K562 (cell line): ENCODE results near the gene HMGA1. TPM values are rescaled to one million over a fixed set of nuclear protein-coding genes. Genes with fewer than 3 reads are reported as not detected.

Experiments used
- ARID3A ChIP-seq: IDR thresholded peaks from 2 replicates; pipeline ENCODE4 v1.6.1; 2012; ENCODE audit warnings: low read depth, low read length, improper control_type of control experiment, borderline replicate concordance
- CBX2 ChIP-seq: fragments of 200-600 bp; sonication (generic); IDR thresholded peaks from one replicate; pipeline ENCODE4 v1.6.1; 2012; ENCODE audit warnings: mild to moderate bottlenecking, low read length, inconsistent platforms; ENCODE audit not compliant: insufficient read depth, poor library complexity, severe bottlenecking
- CHD2 ChIP-seq: IDR thresholded peaks from 2 replicates; pipeline ENCODE4 v1.6.1; 2011; ENCODE audit warnings: low read depth, low read length
- GABPA ChIP-seq: fragments of 200-800 bp; sonication (Bioruptor generic); conservative IDR thresholded peaks from 2 replicates; pipeline ENCODE4 v1.6.1; 2016; ENCODE audit warnings: low read depth, missing genetic modification characterization, missing compliant biosample characterization
- HLTF ChIP-seq: fragments of 450-650 bp; IDR thresholded peaks from 2 replicates; pipeline ENCODE4 v1.6.1; 2016
- IRF9 ChIP-seq: fragments of 450-650 bp; IDR thresholded peaks from 2 replicates; pipeline ENCODE4 v1.6.1; 2016; ENCODE audit warnings: missing biosample characterization, missing genetic modification characterization
- MTA2 ChIP-seq: fragments of 450-650 bp; IDR thresholded peaks from 2 replicates; pipeline ENCODE4 v1.6.1; 2016; ENCODE audit warnings: low read depth
- NR3C1 ChIP-seq: sonication (generic); formaldehyde crosslinking; IDR thresholded peaks from 2 replicates; pipeline ENCODE4 v1.8.1; 2022; ENCODE audit warnings: missing genetic modification reagents
- PYGO2 ChIP-seq: fragments of 450-650 bp; IDR thresholded peaks from 2 replicates; pipeline ENCODE4 v1.6.1; 2016; ENCODE audit warnings: mild to moderate bottlenecking, missing genetic modification characterization, moderate library complexity, missing compliant biosample characterization
- RB1 ChIP-seq: fragments of 450-650 bp; IDR thresholded peaks from 2 replicates; pipeline ENCODE4 v1.6.1; 2017; ENCODE audit warnings: low read depth, mild to moderate bottlenecking
- RFX1 ChIP-seq: fragments of 450-650 bp; IDR thresholded peaks from 2 replicates; pipeline ENCODE4 v1.6.1; 2016; ENCODE audit warnings: mild to moderate bottlenecking, moderate library complexity
- U2AF1 ChIP-seq: fragments of 200-400 bp; formaldehyde crosslinking; optimal IDR thresholded peaks from 2 replicates; pipeline ENCODE3; 2017; ENCODE audit warnings: mild to moderate bottlenecking, low read depth, low read length, moderate library complexity
- ZEB2 ChIP-seq: fragments of 450-650 bp; IDR thresholded peaks from 2 replicates; pipeline ENCODE4 v1.6.1; 2016
- ZNF354B ChIP-seq: fragments of 250-450 bp; sonication (Bioruptor Pico); IDR thresholded peaks from 2 replicates; pipeline ENCODE4 v1.4.0; 2020
- ZNF764 ChIP-seq: fragments of 250-450 bp; sonication (Bioruptor Pico); IDR thresholded peaks from 2 replicates; pipeline ENCODE4 v1.4.0; 2020; ENCODE audit warnings: low read depth, mild to moderate bottlenecking, moderate library complexity
- polyA plus RNA-seq, 8 experiments: library from polyadenylated mRNA; depleted of rRNA in 4 of 8; stranded (reverse) in 5 of 8; unstranded in 3 of 8; fragments of >200 nt; fragmentation: Nextera tagmentation in 2 of 8; fragmentation: Illumina TruSeq in 1 of 8; extraction: Ambion mirVana in 2 of 8; extraction: Trizol in 1 of 8; gene quantifications; 2 replicates each; pipeline versions ENCODE4 v1.2.1 to v1.2.3, GENCODE V29; 2011 to 2014; ENCODE audit warnings: inconsistent platforms in 1 of 8, missing spikeins in 1 of 8
- total RNA-seq, 7 experiments: library from RNA; depleted of rRNA in 6 of 7; stranded (reverse); fragments of >200 nt in 6 of 7; fragmentation: Illumina TruSeq in 2 of 7; extraction: Trizol in 2 of 7; gene quantifications; 2 replicates each; pipeline versions ENCODE4 v1.2.1 to v1.2.3, GENCODE V29; 2011 to 2021; ENCODE audit warnings: low replicate concordance in 1 of 7
- TF ChIP-seq, protein P1 (sequence below), 2 experiments: fragments of 450-650 bp in 1 of 2; sonication (generic) in 1 of 2; formaldehyde crosslinking in 1 of 2; IDR thresholded peaks in 1 of 2; conservative IDR thresholded peaks in 1 of 2; 2 replicates each; pipeline versions ENCODE4 v1.6.1 to v1.8.1; 2016 to 2023; ENCODE audit warnings: mild to moderate bottlenecking in 2 of 2, moderate library complexity in 2 of 2, inconsistent platforms in 1 of 2, missing genetic modification reagents in 1 of 2
- TF ChIP-seq, protein P2 (sequence below): fragments of 250-450 bp; sonication (Bioruptor Pico); IDR thresholded peaks from 2 replicates; pipeline ENCODE4 v1.5.0; 2020; ENCODE audit warnings: mild to moderate bottlenecking

The HMGA1 gene
- total and polyA plus RNA-seq, 9 of the 15 experiments (the other 6 are each of a cell fraction or from before 2014, with no cell fraction given): 27.8 to 1,947 (median 594) TPM

- TF ChIP-seq ARID3A: no peak
- TF ChIP-seq U2AF1: peak; percentile 98
- TF ChIP-seq HLTF: no peak
- TF ChIP-seq CHD2: peak; percentile 57; the same call in 1 of the 2 replicates
- no peak for TF ChIP-seq ZNF764
- no peak for TF ChIP-seq PYGO2
- no peak for TF ChIP-seq IRF9 (tag)
- peak; percentile 100 for TF ChIP-seq RB1
- TF ChIP-seq NR3C1 (CRISPR knock-in tag): peak; percentile 99
- TF ChIP-seq, protein P1, sequence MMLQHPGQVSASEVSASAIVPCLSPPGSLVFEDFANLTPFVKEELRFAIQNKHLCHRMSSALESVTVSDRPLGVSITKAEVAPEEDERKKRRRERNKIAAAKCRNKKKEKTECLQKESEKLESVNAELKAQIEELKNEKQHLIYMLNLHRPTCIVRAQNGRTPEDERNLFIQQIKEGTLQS (IDR thresholded peaks at IDR 0.05): no peak
- TF ChIP-seq, protein P1 (CRISPR knock-in tag; conservative IDR thresholded peaks at IDR 0.05): peak; percentile 85
- TF ChIP-seq GABPA: peak; percentile 86
- TF ChIP-seq CBX2: no peak
- no peak for TF ChIP-seq ZEB2
- TF ChIP-seq RFX1: no peak
- TF ChIP-seq ZNF354B (CRISPR knock-in tag): no peak
- TF ChIP-seq, protein P2, sequence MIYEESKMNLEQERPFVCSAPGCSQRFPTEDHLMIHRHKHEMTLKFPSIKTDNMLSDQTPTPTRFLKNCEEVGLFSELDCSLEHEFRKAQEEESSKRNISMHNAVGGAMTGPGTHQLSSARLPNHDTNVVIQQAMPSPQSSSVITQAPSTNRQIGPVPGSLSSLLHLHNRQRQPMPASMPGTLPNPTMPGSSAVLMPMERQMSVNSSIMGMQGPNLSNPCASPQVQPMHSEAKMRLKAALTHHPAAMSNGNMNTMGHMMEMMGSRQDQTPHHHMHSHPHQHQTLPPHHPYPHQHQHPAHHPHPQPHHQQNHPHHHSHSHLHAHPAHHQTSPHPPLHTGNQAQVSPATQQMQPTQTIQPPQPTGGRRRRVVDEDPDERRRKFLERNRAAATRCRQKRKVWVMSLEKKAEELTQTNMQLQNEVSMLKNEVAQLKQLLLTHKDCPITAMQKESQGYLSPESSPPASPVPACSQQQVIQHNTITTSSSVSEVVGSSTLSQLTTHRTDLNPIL (CRISPR knock-in tag): no peak
- no peak for TF ChIP-seq MTA2
Measured at GRCh38 chr6:34237722-34238584, 1.3 kb downstream of the HMGA1 start (continued).
